ENCODE measurements around the gene TMPRSS9.

GRCh38 chr19:2352121-2352520 lies 7.9 kb upstream of the TMPRSS9 start:
- TF ChIP-seq CTCF (conservative IDR thresholded peaks at IDR 0.05; ENCODE audit: low read depth, low read length) = no peak
- no peak for TF ChIP-seq EZH2 (IDR thresholded peaks at IDR 0.05; ENCODE audit: borderline replicate concordance, low read depth, low read length, poor library complexity, severe bottlenecking)
